ENCODE data around the gene LMNTD2. TPM values are rescaled to one million over a fixed set of nuclear protein-coding genes. Genes with fewer than 3 reads are reported as not detected.

LMNTD2 gene
- total and polyA plus RNA-seq, 2 of the 13 experiments (the other 11 are each of a cell fraction or from before 2014, with no cell fraction given), result 1.1 to 3.1 TPM

GRCh38 chr11:575996-576768 is 15.6 kb upstream of the LMNTD2 start, which contains the start of gene PHRF1 (continued):
- TF ChIP-seq PCBP1 (IDR thresholded peaks at IDR 0.05; ENCODE audit: borderline replicate concordance, low read depth, low read length), result peak; percentile 90
- TF ChIP-seq ZKSCAN1 (IDR thresholded peaks at IDR 0.05; ENCODE audit: low read length), result no peak
- 0 out of 2 replicates have a peak, but pooled peaks have one; percentile 35 for TF ChIP-seq KLF12 (CRISPR knock-in tag; IDR thresholded peaks at IDR 0.05; ENCODE audit: borderline replicate concordance)
- TF ChIP-seq CREB1 (IDR thresholded peaks at IDR 0.05), result peak; percentile 6; the same call in 1 of the 2 replicates
- TF ChIP-seq CREB1 (CRISPR knock-in tag; IDR thresholded peaks at IDR 0.05), result no peak
- peak; percentile 40 for TF ChIP-seq ZNF883 (CRISPR knock-in tag; IDR thresholded peaks at IDR 0.05; ENCODE audit: not compliant biosample characterization)
- TF ChIP-seq ZFP36 (IDR thresholded peaks at IDR 0.05; ENCODE audit: borderline replicate concordance, low read depth, low read length, partially characterized antibody), result no peak
- TF ChIP-seq, protein P1, sequence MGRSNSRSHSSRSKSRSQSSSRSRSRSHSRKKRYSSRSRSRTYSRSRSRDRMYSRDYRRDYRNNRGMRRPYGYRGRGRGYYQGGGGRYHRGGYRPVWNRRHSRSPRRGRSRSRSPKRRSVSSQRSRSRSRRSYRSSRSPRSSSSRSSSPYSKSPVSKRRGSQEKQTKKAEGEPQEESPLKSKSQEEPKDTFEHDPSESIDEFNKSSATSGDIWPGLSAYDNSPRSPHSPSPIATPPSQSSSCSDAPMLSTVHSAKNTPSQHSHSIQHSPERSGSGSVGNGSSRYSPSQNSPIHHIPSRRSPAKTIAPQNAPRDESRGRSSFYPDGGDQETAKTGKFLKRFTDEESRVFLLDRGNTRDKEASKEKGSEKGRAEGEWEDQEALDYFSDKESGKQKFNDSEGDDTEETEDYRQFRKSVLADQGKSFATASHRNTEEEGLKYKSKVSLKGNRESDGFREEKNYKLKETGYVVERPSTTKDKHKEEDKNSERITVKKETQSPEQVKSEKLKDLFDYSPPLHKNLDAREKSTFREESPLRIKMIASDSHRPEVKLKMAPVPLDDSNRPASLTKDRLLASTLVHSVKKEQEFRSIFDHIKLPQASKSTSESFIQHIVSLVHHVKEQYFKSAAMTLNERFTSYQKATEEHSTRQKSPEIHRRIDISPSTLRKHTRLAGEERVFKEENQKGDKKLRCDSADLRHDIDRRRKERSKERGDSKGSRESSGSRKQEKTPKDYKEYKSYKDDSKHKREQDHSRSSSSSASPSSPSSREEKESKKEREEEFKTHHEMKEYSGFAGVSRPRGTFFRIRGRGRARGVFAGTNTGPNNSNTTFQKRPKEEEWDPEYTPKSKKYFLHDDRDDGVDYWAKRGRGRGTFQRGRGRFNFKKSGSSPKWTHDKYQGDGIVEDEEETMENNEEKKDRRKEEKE (IDR thresholded peaks at IDR 0.05), result no peak
- TF ChIP-seq KAT7 (CRISPR knock-in tag; IDR thresholded peaks at IDR 0.05; ENCODE audit: borderline replicate concordance), result no peak; the same call in 1 of the 2 replicates
- TF ChIP-seq, protein P2, sequence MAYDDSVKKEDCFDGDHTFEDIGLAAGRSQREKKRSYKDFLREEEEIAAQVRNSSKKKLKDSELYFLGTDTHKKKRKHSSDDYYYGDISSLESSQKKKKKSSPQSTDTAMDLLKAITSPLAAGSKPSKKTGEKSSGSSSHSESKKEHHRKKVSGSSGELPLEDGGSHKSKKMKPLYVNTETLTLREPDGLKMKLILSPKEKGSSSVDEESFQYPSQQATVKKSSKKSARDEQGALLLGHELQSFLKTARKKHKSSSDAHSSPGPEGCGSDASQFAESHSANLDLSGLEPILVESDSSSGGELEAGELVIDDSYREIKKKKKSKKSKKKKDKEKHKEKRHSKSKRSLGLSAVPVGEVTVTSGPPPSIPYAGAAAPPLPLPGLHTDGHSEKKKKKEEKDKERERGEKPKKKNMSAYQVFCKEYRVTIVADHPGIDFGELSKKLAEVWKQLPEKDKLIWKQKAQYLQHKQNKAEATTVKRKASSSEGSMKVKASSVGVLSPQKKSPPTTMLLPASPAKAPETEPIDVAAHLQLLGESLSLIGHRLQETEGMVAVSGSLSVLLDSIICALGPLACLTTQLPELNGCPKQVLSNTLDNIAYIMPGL (CRISPR knock-in tag; IDR thresholded peaks at IDR 0.05; ENCODE audit: borderline replicate concordance in 1 of 2, low read depth in 1 of 2), result 0 out of 4 replicates have a peak, but pooled peaks of 1 of the 2 experiments have one; percentile 16
- TF ChIP-seq SOX5 (CRISPR knock-in tag; IDR thresholded peaks at IDR 0.05; ENCODE audit: borderline replicate concordance), result peak; percentile 16; the same call in 1 of the 2 replicates
- no peak; the same call in 1 of the 2 replicates for TF ChIP-seq SRY (CRISPR knock-in tag; IDR thresholded peaks at IDR 0.05)
- 0 out of 2 replicates have a peak, but pooled peaks have one; percentile 28 for TF ChIP-seq ZNF331 (CRISPR knock-in tag; IDR thresholded peaks at IDR 0.05)
- TF ChIP-seq KDM2A (CRISPR knock-in tag; IDR thresholded peaks at IDR 0.05; ENCODE audit: borderline replicate concordance, low read depth), result peak; percentile 66
- TF ChIP-seq POLR2G (IDR thresholded peaks at IDR 0.05; ENCODE audit: low read depth, low read length), result peak; percentile 88
- TF ChIP-seq ZSCAN31 (CRISPR knock-in tag; IDR thresholded peaks at IDR 0.05; ENCODE audit: low read depth), result 0 out of 2 replicates have a peak, but pooled peaks have one; percentile 26
- 0 out of 2 replicates have a peak, but pooled peaks have one; percentile 21 for TF ChIP-seq HES4 (CRISPR knock-in tag; IDR thresholded peaks at IDR 0.05; ENCODE audit: borderline replicate concordance)
- TF ChIP-seq ZNF639 (CRISPR knock-in tag; conservative IDR thresholded peaks at IDR 0.05), result peak; percentile 75; the same call in 1 of the 2 replicates
- TF ChIP-seq, protein P3, sequence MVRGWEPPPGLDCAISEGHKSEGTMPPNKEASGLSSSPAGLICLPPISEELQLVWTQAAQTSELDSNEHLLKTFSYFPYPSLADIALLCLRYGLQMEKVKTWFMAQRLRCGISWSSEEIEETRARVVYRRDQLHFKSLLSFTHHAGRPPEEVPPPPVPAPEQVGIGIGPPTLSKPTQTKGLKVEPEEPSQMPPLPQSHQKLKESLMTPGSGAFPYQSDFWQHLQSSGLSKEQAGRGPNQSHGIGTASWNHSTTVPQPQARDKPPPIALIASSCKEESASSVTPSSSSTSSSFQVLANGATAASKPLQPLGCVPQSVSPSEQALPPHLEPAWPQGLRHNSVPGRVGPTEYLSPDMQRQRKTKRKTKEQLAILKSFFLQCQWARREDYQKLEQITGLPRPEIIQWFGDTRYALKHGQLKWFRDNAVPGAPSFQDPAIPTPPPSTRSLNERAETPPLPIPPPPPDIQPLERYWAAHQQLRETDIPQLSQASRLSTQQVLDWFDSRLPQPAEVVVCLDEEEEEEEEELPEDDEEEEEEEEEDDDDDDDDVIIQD (CRISPR knock-in tag; IDR thresholded peaks at IDR 0.05; ENCODE audit: low read depth), result no peak

Measured in HepG2 (cell line).